Transverse colon (tissue), 4 donors: ENCODE measurements around the gene SLC37A2. TPM values are rescaled to one million over a fixed set of nuclear protein-coding genes. Genes with fewer than 3 reads are reported as not detected.

ENCODE experiments used
- DNase-seq: peaks from one replicate; pipeline ENCODE4 v3.0.0-alpha.2; 2019
- H3K27ac ChIP-seq, 4 donors: fragments of 200-600 bp; sonication (generic); 2 replicates each; pipeline ENCODE4 v1.5.1; 2016 to 2018; ENCODE audit warnings: inconsistent platforms in 4 of 4
- H3K27me3 ChIP-seq: fragments of 200-600 bp; sonication (generic); 2 replicates; pipeline ENCODE4 v1.5.1; 2017; ENCODE audit warnings: inconsistent platforms
- H3K36me3 ChIP-seq, 4 donors: fragments of 200-600 bp; sonication (generic); 2 replicates each; pipeline ENCODE4 v1.5.1; 2017 to 2019; ENCODE audit warnings: inconsistent platforms in 4 of 4
- H3K4me1 ChIP-seq, 4 donors: fragments of 200-600 bp; sonication (generic); 2 replicates each; pipeline ENCODE4 v1.5.1; 2017 to 2020; ENCODE audit warnings: inconsistent platforms in 4 of 4
- H3K4me3 ChIP-seq, 4 donors: fragments of 200-600 bp; sonication (generic); 1 replicate in 1 of 4; 2 replicates in 3 of 4; pipeline versions ENCODE4 v1.5.1 to v1.6.1; 2017 to 2019; ENCODE audit warnings: inconsistent platforms in 4 of 4
- H3K9me3 ChIP-seq, 2 donors: fragments of 200-600 bp; sonication (generic); 2 replicates each; pipeline ENCODE4 v1.5.1; 2017 to 2019; ENCODE audit warnings: inconsistent platforms in 2 of 2
- EP300 ChIP-seq: sonication (generic); formaldehyde crosslinking; IDR thresholded peaks from one replicate; pipeline ENCODE4 v1.6.1; 2017; ENCODE audit warnings: antibody characterized with exemption, low read depth
- POLR2A ChIP-seq: fragments of 450-650 bp; IDR thresholded peaks from one replicate; pipeline ENCODE4 v1.6.1; 2016; ENCODE audit warnings: antibody characterized with exemption, mild to moderate bottlenecking, moderate library complexity
- POLR2AphosphoS5 ChIP-seq, 3 donors: sonication (generic); formaldehyde crosslinking; IDR thresholded peaks; one replicate each; pipeline ENCODE4 v1.6.1; 2016; ENCODE audit warnings: antibody characterized with exemption in 3 of 3
- WGBS, 2 donors: methylation state at CpG; one replicate each; pipeline ENCODE4 v1.1.5; 2018; ENCODE audit warnings: low coverage in 1 of 2; 5-methylcytosine and 5-hydroxymethylcytosine counted together
- in situ Hi-C, 4 donors: fragments of 200-750 bp; cut with MboI; loops; one replicate each; pipeline versions ENCODE4 v1.15.0 to v1.15.1; 2017; ENCODE audit warnings: low sequenced_read_pairs in 3 of 4, low pct_ligation_motif_present in 1 of 4, low pct_unique_long_range_greater_than_20kb in 1 of 4
- intact Hi-C: fragments of 100-400 bp; cut with DNase I; formaldehyde crosslinking; loops from one replicate; pipeline ENCODE4 v1.15.1; 2023; ENCODE audit warnings: low total_unique reads
- total RNA-seq, 4 donors: library from RNA; depleted of rRNA; stranded (reverse); fragments of >200 nt; gene quantifications; one replicate each; pipeline ENCODE4 v1.1.0, GENCODE V29; 2016
- TF ChIP-seq, protein P1 (sequence below), 5 experiments: fragments of 200-600 bp in 3 of 5; fragments of 450-650 bp in 2 of 5; sonication (generic) in 3 of 5; IDR thresholded peaks; 1 replicate in 2 of 5; 2 replicates in 3 of 5; pipeline ENCODE4 v1.5.1; 2016 to 2017; ENCODE audit warnings: antibody characterized with exemption in 5 of 5, inconsistent platforms in 3 of 5, mild to moderate bottlenecking in 2 of 5, moderate library complexity in 1 of 5

Gene SLC37A2
- total RNA-seq, 4 donors from 2014 or later = 2.4 to 20.6 (median 5.9) TPM

DNA sequence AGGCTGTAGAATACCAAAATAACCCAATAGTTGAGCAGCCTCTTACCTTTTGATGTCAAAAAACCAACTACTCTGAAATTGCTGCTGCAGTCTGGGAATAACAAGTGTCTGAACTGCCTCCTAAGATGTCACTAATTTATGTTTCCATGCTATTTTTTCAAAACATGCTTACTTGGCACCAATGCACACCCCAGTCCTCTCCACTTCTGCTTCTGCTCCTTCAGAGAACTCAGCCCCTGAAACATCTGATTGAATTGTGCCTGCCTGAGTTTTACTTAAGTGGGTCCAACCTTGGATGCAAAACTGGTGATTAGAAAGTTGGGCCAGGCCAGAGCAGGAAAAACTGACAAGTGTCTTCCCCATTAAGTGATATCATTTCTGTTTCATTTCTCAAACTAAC is 72.9 kb downstream of the SLC37A2 start:
- no peaks in the 10 kb centered on the region for H3K36me3 ChIP-seq
- intact Hi-C loops (loop anchor here (5.0 kb wide), 1 partner anchor 174 kb away; no protein-coding TSS in a partner anchor), in situ Hi-C loops (loop anchor here (10.0 to 25.0 kb wide), 3 partner anchors 161 to 181 kb away; partner anchors contain the start of gene CCDC15 (in 3 of the 4))
- peaks cover 24% of the 10 kb centered on the region for H3K27me3 ChIP-seq
- no peaks in the 10 kb centered on the region for H3K4me1 ChIP-seq
- no peak overlapping the region for H3K4me3 ChIP-seq
- TF ChIP-seq, protein P1, sequence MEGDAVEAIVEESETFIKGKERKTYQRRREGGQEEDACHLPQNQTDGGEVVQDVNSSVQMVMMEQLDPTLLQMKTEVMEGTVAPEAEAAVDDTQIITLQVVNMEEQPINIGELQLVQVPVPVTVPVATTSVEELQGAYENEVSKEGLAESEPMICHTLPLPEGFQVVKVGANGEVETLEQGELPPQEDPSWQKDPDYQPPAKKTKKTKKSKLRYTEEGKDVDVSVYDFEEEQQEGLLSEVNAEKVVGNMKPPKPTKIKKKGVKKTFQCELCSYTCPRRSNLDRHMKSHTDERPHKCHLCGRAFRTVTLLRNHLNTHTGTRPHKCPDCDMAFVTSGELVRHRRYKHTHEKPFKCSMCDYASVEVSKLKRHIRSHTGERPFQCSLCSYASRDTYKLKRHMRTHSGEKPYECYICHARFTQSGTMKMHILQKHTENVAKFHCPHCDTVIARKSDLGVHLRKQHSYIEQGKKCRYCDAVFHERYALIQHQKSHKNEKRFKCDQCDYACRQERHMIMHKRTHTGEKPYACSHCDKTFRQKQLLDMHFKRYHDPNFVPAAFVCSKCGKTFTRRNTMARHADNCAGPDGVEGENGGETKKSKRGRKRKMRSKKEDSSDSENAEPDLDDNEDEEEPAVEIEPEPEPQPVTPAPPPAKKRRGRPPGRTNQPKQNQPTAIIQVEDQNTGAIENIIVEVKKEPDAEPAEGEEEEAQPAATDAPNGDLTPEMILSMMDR (IDR thresholded peaks at IDR 0.05) = no peak
- TF ChIP-seq POLR2AphosphoS5 (IDR thresholded peaks at IDR 0.05) (no peak), EP300 (no peak), POLR2A (no peak)
- no peak for DNase-seq
- H3K27ac ChIP-seq = no peak overlapping the region
- H3K9me3 ChIP-seq = no peaks in the 10 kb centered on the region

DNA sequence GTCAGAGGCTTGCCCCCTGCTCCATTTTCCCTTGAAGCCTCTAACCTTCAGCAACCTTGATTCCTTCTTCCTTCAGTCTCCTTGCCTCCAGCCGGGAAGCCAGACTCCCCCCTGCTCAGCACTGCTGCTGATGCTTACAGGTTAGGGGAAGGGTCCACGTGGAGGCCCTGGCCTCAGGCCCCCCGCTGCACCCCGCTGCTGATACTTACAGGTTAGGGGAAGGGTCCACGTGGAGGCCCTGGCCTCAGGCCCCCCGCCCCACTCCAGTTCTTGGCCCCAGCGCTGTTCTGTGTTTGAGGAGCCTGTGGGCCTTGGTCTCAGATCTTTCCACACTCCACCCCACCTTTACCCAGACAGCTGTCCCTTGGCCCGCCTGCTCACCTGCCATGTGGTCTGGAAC is 75.9 kb downstream of the SLC37A2 start:
- TF ChIP-seq POLR2AphosphoS5 (IDR thresholded peaks at IDR 0.05) (no peak), EP300 (no peak), POLR2A (no peak)
- TF ChIP-seq, protein P1 (IDR thresholded peaks at IDR 0.05) = no peak
- Histone ChIP-seq H3K27ac (no peak overlapping the region), H3K27me3 (peaks cover 31% of the 10 kb centered on the region), H3K9me3 (no peaks in the 10 kb centered on the region), H3K36me3 (no peaks in the 10 kb centered on the region), H3K4me3 (no peak overlapping the region), H3K4me1 (peaks cover 0 to 4% (median 0%) of the 10 kb centered on the region in 4 donors)
- no peak for DNase-seq
- WGBS, 2 donors = 74 to 80% methylated on average over 2 to 8 of the region's 8 CpGs
- intact Hi-C loops (loop anchor here (5.0 kb wide), 1 partner anchor 177 kb away; no protein-coding TSS in a partner anchor), in situ Hi-C loops (loop anchor here (10.0 to 25.0 kb wide), 3 partner anchors 164 to 184 kb away; partner anchors contain the start of gene CCDC15 (in 3 of the 4))

DNA sequence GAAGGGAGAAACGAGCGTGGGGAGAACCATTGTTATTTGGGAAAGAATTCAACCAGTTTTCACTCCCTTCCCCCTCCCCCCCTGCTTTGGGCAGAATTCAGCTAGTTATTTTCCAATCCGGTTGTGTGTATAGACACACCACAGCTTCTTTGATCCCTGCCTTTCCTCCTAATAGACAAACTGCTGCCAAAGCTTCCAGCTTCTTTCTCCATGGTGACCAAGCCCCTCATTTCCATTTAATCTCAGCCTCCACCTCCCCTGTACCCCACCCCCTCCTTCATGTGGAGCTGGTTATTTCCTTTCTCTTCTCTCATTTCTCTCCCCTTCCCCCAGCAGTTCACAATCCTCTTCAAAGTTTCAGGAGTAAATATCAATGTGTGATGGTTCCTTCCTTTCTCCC is 76.7 kb downstream of the SLC37A2 start:
- Histone ChIP-seq H3K4me3 (no peak overlapping the region), H3K36me3 (no peaks in the 10 kb centered on the region), H3K9me3 (no peaks in the 10 kb centered on the region), H3K27me3 (peaks cover 31% of the 10 kb centered on the region), H3K4me1 (peaks cover 0 to 4% (median 0%) of the 10 kb centered on the region in 4 donors), H3K27ac (no peak overlapping the region)
- in situ Hi-C loops = loop anchor here (10.0 to 25.0 kb wide), 4 partner anchors 55 to 185 kb away; partner anchors contain the start of gene CCDC15 (in 3 of the 4)
- DNase-seq = no peak
- intact Hi-C loops = loop anchor here (5.0 kb wide), 1 partner anchor 177 kb away; no protein-coding TSS in a partner anchor
- 56% methylated on average over 3 of the region's 3 CpGs; no CpG with 5 or more reads in 1 of the 2 donors for WGBS, 2 donors
- TF ChIP-seq, protein P1 (IDR thresholded peaks at IDR 0.05) = no peak
- TF ChIP-seq POLR2A = no peak
- no peak for TF ChIP-seq EP300
- no peak for TF ChIP-seq POLR2AphosphoS5 (IDR thresholded peaks at IDR 0.05)

Other genes starting within 250 kb of the SLC37A2 start
- 10 to 100 TPM in 2 of 4 donors, 1 to 10 TPM in 2; 5.6 to 38.6 (median 17.0) TPM for gene ROBO3, start 197.9 kb upstream of the SLC37A2 start, total RNA-seq
- gene ROBO4, start 165.4 kb upstream of the SLC37A2 start, total RNA-seq = 10 to 100 TPM in 1 of 4 donors, 1 to 10 TPM in 3; 4.8 to 31.8 (median 6.4) TPM
- not detected for gene HEPN1, start 144.1 kb upstream of the SLC37A2 start, total RNA-seq
- gene HEPACAM, start 127.3 kb upstream of the SLC37A2 start, total RNA-seq = under 1 TPM in 2 of 4 donors, not detected in 2; 0.14 to 0.37 TPM
- gene CCDC15, start 109.1 kb upstream of the SLC37A2 start, total RNA-seq = under 1 TPM in 3 of 4 donors, not detected in 1; 0.64 to 0.82 (median 0.75) TPM
- 10 to 100 TPM in 2 of 4 donors, 1 to 10 TPM in 2; 2.6 to 18.2 (median 10.6) TPM for gene TMEM218, start 48.3 kb downstream of the SLC37A2 start, total RNA-seq
- 1 to 10 TPM in 1 of 4 donors, under 1 TPM in 2, not detected in 1; 0.27 to 4.8 (median 0.75) TPM for gene PKNOX2, start 101.4 kb downstream of the SLC37A2 start, total RNA-seq